Activated CD4-positive, alpha-beta T cell treated with anti-CD3 and anti-CD28 coated beads for 24 hours (primary cell): Measurements from ENCODE around the gene BBLN.

Experiments
- DNase-seq, 2 donors: peaks; one replicate each; pipeline ENCODE4 v3.0.0-alpha.2; 2020; ENCODE audit warnings: low read depth in 2 of 2

Gene BBLN

GRCh38 chr9:128144239-128145181 is 15.6 kb upstream of the BBLN start:
- no peak for DNase-seq

DNA sequence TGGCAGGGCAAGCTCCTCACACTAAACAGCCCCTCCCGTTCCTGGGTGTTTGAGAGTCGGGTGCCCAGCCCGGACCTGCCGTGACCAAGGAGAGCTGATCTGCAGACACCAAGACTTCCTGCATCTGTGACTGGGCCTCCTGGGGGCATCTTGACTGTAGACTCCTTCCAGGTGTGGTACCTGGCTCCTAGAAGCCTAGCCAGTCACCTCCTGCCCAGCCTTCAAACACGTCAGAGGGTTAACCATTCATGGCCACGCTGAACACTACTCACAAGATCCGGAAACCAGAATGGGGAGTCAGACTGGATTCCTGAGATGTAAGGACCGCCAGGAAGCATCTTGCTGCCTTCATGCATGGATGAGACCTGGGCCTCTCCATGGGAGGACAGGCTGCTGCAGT is 14.5 kb upstream of the BBLN start:
- no peak for DNase-seq

GRCh38 chr9:128145951-128146351 is 14.1 kb upstream of the BBLN start:
- DNase-seq: no peak

DNA sequence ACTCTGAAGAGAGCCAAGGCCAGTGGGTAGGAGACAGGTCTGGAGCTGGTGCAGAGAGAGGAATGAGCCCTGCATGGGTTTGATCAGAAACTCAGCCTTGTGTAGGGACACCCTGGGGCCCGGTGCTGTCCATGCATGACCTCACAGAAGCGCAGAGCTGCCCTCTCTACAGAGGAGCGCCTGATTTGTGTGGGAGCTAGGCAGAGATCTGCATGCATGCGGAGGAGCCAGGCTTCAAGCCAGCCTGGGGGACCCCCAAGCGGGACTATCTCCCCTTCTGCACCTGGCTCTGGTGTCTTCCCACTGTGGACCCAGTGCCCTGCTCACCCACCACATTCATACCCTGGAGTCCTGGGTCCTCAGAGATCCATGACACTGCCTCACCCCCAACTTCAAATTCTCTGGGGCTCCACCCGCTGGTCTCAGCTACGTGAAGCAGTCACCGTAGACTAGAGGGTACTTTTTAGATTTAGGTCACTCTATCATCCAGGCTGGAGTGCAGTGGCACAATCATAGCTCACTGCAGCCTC is 13.4 kb upstream of the BBLN start:
- DNase-seq: no peak

DNA sequence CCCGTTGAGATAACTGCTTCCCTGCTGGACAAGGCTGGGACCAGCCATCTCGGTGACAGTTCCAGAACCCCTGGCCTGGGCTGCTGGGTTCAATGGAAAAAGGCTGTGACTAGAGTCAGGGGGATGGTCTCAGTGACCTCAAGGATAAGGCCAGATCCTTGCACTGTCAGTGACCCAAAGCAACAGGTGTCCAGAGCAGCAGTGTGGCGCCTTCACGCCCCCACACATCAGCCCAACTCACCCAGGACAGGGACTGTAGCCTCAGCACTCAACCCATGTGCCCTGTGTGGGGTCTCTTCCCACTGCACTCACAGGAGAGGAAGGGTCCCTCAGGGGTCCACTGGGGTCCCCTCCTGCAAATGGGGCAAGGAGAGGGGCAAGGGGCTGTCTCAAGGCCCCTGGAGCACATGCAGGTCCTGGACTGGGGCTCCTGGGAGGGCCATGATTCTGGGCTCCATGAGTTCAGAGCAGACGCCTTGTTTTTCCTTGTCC is 11.5 kb upstream of the BBLN start:
- DNase-seq: no peak

GRCh38 chr9:128149001-128149701 is 10.9 kb upstream of the BBLN start, which contains the start of gene LCN2:
LCN2 (plus strand) TSS chr9:128149453; CDS start chr9:128149526, 73 bp downstream.
- DNase-seq: no peak

DNA sequence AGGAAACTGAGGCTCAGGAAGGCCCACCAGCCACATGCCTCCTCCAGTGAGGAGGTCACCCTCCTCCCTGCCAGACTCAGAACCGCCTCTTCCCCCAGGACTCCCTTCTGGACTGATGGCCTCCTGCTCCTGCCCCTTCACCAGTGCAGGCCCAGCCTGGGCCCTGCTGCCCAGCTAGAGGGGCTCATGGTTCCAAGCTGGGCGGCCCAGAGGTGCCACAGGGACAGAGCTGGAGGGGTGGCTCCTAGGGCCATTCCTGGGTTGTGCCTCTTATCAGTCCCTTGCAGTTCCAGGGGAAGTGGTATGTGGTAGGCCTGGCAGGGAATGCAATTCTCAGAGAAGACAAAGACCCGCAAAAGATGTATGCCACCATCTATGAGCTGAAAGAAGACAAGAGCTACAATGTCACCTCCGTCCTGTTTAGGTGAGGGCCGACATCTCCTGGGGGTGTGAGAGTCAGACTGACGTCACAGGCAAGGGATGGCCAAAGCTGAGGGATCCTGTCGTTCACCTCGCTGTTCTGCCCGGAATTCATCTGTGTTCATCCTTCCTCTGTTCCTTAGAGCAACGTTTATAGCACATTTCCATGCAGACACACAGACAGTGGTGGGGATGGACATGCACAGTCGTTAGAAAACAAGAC is 10.0 kb upstream of the BBLN start:
- DNase-seq: no peak

DNA sequence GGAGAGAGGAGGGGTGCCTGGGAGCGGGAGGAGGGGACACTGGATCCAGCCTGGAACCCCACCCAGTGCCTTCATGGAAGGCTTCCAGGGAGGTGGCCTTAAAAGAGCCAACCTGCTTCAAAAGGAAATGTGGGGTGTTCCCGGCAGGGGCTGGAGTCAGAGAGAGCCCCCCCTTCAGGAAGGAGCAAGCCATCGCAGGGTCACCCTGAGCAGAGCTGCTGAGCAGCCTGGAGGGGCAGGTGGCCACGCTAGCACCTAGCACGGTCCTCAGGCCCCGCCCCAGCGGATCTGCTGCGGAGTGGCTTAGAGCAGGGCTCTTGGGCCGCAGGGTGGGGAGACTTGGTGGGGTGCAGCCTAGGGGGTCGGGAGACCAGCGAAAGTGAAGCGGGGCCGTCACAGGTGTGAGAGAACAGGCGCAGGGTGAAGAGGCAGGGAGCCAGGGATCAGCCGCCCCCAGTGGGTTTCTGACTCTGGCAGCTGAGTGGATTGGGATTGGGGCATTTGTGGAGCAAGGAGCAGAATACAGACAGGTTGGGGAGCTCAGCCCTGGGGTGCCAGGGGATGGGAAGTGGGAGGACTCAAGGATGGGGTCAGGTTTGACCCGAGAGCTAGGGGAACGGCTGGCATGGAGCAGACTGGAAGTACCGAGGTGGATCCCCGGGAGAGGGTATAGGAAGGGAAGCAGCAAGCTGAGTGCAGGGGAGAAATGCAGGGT is 9.3 kb upstream of the BBLN start:
- DNase-seq: no peak

DNA sequence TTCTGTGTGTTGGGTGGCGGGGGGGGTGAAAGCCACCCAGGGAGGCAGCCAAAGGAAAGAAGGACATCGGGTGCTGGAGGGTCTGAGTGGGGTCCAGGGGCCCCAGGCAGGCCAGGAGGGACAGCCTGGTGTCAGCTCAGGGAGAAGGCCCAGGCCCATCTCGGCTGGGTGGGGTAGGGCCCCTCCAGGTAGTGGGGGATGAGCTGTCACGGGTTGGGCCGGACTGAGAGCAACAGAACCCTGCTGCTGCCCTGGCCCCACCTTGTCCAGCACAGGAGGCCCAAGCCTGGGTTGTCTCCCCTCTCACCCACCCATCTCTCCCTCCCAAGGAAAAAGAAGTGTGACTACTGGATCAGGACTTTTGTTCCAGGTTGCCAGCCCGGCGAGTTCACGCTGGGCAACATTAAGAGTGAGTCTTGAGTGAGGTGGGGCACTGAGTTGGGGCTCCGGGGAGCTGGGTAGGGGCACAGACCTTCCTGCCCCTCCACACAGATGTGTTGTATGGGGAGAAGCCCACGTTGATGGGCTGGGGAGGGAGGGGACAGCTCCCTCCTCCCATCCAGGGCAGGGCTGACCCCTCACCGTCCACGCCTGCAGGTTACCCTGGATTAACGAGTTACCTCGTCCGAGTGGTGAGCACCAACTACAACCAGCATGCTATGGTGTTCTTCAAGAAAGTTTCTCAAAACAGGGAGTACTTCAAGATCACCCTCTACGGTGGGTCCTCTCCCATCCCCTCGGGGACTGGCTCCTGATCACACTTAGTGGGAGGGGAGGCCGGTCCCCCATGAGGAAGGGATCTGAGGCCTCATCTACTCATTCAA is 8.5 kb upstream of the BBLN start:
- no peak for DNase-seq

DNA sequence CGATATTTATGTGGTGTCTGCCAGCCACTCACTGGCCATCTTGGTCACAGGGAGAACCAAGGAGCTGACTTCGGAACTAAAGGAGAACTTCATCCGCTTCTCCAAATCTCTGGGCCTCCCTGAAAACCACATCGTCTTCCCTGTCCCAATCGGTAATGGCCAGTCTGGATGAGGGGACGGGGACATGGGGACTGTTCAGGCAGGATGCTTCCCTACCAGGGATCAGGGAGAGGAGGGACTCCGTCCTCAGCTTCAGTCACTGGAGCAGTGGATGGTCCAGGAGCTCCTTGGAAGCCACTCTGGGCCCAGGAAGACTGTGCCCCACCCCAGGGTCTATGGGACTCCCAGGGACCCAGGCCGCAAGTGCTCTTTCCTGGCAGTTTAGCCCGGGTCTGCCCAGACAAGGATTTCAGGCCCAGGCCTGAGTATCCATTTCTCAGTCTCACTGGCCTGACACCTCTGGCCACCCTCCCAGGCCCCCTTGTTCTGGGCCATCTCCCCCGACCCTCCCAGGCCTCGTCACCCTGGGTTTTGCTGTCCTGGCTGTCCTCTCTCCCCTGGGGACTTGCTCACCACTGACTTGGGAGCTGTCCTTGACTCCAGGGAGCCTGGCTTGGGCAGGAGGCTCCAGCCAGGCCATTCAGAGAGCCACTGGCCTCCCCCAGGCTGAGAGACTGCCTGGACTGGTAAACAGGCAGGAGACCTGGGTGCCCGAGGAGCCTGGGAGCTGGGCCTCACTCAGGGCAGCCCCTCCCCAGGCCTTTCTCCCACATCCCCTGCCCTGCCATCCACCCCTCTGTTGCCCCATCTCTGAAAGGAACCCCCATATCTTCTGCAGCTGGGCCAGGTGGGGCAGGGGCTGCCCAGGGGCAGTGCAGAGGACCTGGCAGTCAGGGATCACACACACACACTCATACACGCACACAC is 7.7 kb upstream of the BBLN start:
- no peak for DNase-seq

DNA sequence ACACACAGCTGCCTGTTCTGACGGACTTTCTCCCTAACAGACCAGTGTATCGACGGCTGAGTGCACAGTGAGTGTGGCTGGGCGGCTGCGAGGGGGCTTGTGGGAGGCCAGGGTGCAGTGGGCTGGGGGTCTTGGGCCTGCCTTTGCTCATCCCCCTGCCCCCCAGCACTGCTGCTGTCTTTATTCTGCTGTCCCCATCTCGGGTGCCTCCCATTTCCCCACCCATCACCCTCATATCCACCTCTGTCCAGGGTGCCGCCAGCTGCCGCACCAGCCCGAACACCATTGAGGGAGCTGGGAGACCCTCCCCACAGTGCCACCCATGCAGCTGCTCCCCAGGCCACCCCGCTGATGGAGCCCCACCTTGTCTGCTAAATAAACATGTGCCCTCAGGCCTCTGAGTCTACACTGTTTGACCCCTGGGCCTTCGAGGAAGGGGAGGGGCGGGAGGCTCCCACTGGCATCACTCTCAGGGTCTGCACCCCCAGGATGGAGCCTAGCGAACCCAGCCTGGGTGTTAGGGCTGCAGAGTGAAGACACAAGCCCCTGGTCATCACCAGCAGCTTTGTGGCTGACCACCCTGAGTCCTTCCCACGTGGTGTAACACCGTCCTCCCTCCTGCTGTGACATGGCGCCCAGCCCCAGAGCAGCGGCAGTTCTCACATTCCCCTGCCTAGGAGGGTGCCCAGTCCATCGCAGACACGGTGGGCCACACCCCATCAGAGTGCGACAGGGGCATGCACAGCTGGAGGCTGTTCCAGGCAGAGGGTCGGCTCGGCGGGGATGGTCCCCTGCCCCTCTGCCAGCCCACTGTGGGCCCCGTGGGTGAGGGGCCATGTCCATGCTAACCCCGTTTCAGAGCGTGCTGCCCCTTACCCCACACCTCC is 6.8 kb upstream of the BBLN start:
- no peak for DNase-seq

DNA sequence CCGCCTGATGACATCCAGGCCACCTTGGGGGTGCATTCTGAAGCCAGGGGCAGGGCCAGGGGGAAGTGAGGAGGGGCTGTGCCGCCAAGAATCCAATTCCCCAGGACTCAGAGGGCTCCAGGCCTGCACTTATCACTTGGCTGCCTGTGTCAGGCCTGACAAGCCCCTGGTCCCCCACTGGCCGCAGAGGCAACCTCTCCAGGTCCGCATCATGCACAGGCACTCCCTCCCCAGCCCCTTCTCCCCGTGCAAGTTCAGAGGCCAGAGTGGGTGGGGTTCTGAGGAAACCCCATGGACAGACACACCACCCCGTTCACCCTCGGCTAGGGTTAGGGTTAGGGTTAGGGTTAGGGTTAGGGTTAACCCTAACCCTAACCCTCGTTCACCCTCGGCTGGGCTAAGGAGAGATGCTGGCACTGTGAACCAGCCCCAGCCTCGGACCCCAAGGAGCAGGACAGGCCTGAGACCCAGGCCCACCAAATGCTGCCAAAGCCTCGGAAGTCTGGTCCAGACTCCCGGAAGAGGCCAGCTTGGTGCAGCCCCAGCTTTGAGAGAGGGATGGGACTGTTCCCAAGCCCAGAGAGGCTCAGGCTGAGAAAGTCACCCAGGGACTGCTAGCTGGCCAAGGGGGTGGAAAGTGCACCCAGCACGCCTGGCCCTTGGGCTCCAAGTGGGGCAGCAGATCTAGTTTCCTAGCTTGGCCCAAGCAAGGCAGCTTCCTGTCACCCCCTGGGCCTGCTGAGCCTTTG is 5.9 kb upstream of the BBLN start:
- no peak for DNase-seq

DNA sequence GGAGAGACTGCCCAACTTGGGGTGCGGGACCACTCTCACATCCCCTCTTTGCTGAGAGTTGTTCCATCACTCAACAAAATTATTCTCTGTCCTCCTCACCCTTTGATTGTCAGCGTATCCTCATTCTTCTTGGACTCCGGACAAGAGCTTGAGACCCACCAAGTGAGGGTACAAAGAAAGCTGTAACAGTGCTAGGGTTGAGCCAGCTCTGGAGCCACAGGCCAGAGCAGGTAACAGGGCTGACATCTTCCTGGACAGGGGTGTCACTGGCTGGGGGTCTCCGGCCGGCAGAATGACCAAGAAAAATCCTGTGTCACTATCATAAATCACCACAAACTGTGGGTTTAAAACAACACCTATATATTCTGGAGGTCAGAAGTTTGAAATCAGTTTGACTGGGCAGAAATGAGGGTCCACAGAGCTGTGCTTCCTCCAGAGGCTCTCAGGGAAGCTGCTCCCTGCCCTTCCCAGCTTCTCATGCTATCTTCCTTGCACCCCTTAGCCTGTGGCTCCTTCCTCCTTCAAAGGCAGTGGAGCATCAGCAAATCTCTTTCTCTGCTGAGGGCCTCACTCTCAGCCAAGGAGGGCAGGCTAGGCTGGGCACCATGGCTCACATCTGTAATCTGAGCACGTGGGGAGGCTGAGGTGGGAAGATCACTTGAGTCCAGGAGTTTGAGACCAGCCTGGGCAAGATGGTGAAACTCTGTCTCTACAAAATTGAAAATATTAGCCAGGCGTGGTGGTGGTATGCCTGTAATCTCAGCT is 4.1 kb upstream of the BBLN start:
- no peak for DNase-seq

DNA sequence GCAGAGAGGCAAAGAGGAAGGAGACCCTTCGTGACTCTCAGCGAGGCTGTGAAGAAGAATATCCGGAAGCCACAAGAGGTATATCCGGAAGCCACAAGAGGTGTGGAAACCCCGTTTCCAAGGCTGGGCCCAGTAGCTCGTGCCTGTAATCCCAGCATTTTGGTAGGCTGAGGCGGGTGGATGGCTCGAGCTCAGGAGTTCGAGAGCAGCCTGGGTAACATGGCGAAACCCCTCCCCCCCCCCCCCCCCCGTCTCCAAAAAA is 612 bp upstream of the BBLN start:
- DNase-seq: peak; percentile 12 to 15

- peak; percentile 40 to 44 for DNase-seq
Observed at GRCh38 chr9:128160603-128160987, 530 bp downstream of the BBLN start.

- DNase-seq: no peak
Observed at GRCh38 chr9:128161215-128161902, 1.3 kb downstream of the BBLN start.
